ENCODE measurements around the gene LPCAT2.

DNA sequence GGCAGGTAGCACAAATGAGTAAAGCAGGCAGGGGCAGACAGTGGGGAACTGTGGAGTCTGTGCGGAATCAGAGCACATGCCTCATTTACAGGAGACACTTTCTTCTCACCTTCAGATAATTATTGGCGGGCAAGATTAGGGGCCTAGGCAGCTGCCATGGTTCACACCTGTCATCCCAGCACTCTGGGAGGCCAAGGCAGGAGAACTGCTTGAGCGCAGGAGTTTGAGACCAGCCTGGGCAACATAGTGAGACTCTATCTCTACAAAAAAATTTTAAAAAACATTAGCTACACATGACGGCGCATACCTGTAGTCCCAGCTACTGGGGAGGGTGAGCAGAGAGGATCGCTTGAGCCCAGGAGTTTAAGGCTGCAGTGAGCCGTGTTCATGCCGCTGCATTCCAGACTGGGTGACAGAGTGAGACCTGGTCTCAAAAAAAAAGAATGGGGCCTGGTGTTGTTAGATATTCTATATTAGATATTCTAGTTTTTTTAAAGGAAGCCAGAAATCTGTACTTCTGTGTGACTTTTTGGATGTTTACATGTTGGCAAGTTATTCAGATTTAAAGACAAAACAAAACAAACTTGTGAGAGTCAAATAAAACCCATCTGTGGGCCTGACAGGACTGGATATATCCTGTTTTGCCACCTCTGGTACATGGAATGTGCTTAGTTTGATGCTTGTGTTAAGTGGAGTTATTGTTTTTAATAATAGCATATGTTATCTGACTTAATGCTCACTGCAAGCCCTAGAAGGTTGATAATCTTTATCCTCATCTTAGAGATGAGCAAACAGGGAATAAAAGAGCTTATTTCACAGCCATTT is 4.9 kb upstream of the LPCAT2 start:
- TF ChIP-seq EZH2 (IDR thresholded peaks at IDR 0.05; ENCODE audit: borderline replicate concordance, low read depth, low read length, severe bottlenecking) (no peak), FOS (IDR thresholded peaks at IDR 0.05; ENCODE audit: borderline replicate concordance, insufficient read depth, low read length) (no peak), POLR2A (IDR thresholded peaks at IDR 0.05; ENCODE audit: low read depth, low read length) (no peak), POLR2AphosphoS5 (IDR thresholded peaks at IDR 0.05; ENCODE audit: insufficient read depth, low read depth, low read length) (no peak), MYC (IDR thresholded peaks at IDR 0.05; ENCODE audit: low read depth, low read length) (no peak), JUN (IDR thresholded peaks at IDR 0.05; ENCODE audit: borderline replicate concordance, insufficient read depth, insufficient read length, low read depth) (no peak)
- TF ChIP-seq, protein P1, sequence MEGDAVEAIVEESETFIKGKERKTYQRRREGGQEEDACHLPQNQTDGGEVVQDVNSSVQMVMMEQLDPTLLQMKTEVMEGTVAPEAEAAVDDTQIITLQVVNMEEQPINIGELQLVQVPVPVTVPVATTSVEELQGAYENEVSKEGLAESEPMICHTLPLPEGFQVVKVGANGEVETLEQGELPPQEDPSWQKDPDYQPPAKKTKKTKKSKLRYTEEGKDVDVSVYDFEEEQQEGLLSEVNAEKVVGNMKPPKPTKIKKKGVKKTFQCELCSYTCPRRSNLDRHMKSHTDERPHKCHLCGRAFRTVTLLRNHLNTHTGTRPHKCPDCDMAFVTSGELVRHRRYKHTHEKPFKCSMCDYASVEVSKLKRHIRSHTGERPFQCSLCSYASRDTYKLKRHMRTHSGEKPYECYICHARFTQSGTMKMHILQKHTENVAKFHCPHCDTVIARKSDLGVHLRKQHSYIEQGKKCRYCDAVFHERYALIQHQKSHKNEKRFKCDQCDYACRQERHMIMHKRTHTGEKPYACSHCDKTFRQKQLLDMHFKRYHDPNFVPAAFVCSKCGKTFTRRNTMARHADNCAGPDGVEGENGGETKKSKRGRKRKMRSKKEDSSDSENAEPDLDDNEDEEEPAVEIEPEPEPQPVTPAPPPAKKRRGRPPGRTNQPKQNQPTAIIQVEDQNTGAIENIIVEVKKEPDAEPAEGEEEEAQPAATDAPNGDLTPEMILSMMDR (IDR thresholded peaks at IDR 0.05; ENCODE audit: extremely low read depth in 1 of 2, insufficient read depth in 1 of 2, low read depth in 1 of 2, low read length in 2 of 2), result no peak
- TF ChIP-seq, protein P2, sequence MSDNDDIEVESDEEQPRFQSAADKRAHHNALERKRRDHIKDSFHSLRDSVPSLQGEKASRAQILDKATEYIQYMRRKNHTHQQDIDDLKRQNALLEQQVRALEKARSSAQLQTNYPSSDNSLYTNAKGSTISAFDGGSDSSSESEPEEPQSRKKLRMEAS (IDR thresholded peaks at IDR 0.05; ENCODE audit: insufficient read depth, insufficient read length), result no peak
